ENCODE data around the gene ATG9A. TPM values are rescaled to one million over a fixed set of nuclear protein-coding genes. Genes with fewer than 3 reads are reported as not detected.

Gene ATG9A
- total and polyA plus RNA-seq, 2 donors (not counting 3 experiments of a cell fraction or from before 2014, with no cell fraction given): 65.5 to 95.0 TPM

- Histone ChIP-seq H3K27ac (ENCODE audit: insufficient read depth, low read depth, low read length) (no peak within 1 kb of the TSS), H3K9me3 (replicated peaks; ENCODE audit: control insufficient read depth, insufficient read depth, low read length) (no peaks in the 10 kb centered on the region), H3K79me2 (ENCODE audit: control insufficient read depth, insufficient read depth, low read length) (no peaks in the 10 kb centered on the region), H3K4me2 (ENCODE audit: insufficient read depth, low read length) (peak within 1 kb of the TSS; percentile 78), H3K27me3 (ENCODE audit: control insufficient read depth in 2 of 2, insufficient read depth in 2 of 2, low read length in 2 of 2) (peaks cover 15 to 16% of the 10 kb centered on the region in 2 experiments), H3K36me3 (ENCODE audit: control insufficient read depth in 2 of 2, extremely low read depth in 1 of 2, insufficient read depth in 2 of 2, low read length in 2 of 2) (no peaks in the 10 kb centered on the region), H3K4me1 (ENCODE audit: control insufficient read depth, extremely low read depth, insufficient read depth, low read length) (peaks cover 39% of the 10 kb centered on the region), H3K9me1 (replicated peaks; ENCODE audit: control insufficient read depth, extremely low read depth, insufficient read depth, low read length) (no peaks in the 10 kb centered on the region), H3K9ac (replicated peaks; ENCODE audit: extremely low read depth, insufficient read depth, low read length) (peak within 1 kb of the TSS; percentile 21), H3K4me3 (replicated peaks in 1 of 3; ENCODE audit: insufficient read depth in 1 of 3, low read depth in 1 of 3, low read length in 3 of 3) (peak within 1 kb of the TSS; percentile 32 to 53 (median 34)), H2AFZ (ENCODE audit: low read depth, low read length) (peak within 1 kb of the TSS; percentile 92), H4K20me1 (replicated peaks; ENCODE audit: control insufficient read depth, extremely low read depth, insufficient read depth, low read length) (no peaks in the 10 kb centered on the region)
- no peak for FAIRE-seq
- intact Hi-C loops (cut with micrococcal nuclease): loop anchor here (1.0 to 2.0 kb wide), 3 partner anchors 26 to 42 kb away; partner anchors contain the start of genes ABCB6 and DNAJB2
- peak; percentile 18 for DNase-seq (ENCODE audit: low read depth, low spot score)
- TF ChIP-seq FOS (IDR thresholded peaks at IDR 0.05; ENCODE audit: borderline replicate concordance, insufficient read depth, low read length) (no peak), EZH2 (IDR thresholded peaks at IDR 0.05; ENCODE audit: borderline replicate concordance, low read depth, low read length, severe bottlenecking) (no peak), POLR2AphosphoS5 (IDR thresholded peaks at IDR 0.05; ENCODE audit: insufficient read depth, low read depth, low read length) (no peak), CTCF (IDR thresholded peaks at IDR 0.05; ENCODE audit: extremely low read depth in 1 of 2, insufficient read depth in 1 of 2, low read depth in 1 of 2, low read length in 2 of 2) (no peak), MYC (IDR thresholded peaks at IDR 0.05; ENCODE audit: low read depth, low read length) (no peak), POLR2A (IDR thresholded peaks at IDR 0.05; ENCODE audit: low read depth, low read length) (no peak), JUN (IDR thresholded peaks at IDR 0.05; ENCODE audit: borderline replicate concordance, insufficient read depth, insufficient read length, low read depth) (no peak), MAX (IDR thresholded peaks at IDR 0.05; ENCODE audit: insufficient read depth, insufficient read length) (no peak), GATA2 (IDR thresholded peaks at IDR 0.05; ENCODE audit: insufficient read depth, insufficient read length, low read depth, low read length) (no peak)
- POLR2A ChIA-PET: interaction anchor here (1.3 kb wide), 1 partner anchor 8 kb away, joined by 5 read pairs; the partner anchor contains the start of genes GLB1L and STK16
- BruUV-seq (replicated peaks): TSS peak; percentile 46
- CTCF ChIA-PET: interaction anchor here (1.0 to 2.5 kb wide), 2 partner anchors 21 to 42 kb away, joined by 3 to 14 read pairs; no protein-coding TSS in a partner anchor
- dilution Hi-C loops (cut with MboI; ENCODE audit: extremely low pct_ligation_motif_present, low sequenced_read_pairs): no loop called here
These were observed 23.7 kb upstream of the ATG9A start, which contains the start of gene TUBA4B for GRCh38 chr2:219252900-219253752. TUBA4B (plus strand) TSS chr2:219253243; CDS start chr2:219253408, 165 bp downstream.

All from endothelial cell of umbilical vein (primary cell).